Measurements from ENCODE around the gene CLSTN2. TPM values are rescaled to one million over a fixed set of nuclear protein-coding genes. Genes with fewer than 3 reads are reported as not detected.

The CLSTN2 gene
- total and polyA plus RNA-seq, 2 of the 4 experiments (the other 2 are of a cell fraction): under 0.01 to 0.07 TPM

DNA sequence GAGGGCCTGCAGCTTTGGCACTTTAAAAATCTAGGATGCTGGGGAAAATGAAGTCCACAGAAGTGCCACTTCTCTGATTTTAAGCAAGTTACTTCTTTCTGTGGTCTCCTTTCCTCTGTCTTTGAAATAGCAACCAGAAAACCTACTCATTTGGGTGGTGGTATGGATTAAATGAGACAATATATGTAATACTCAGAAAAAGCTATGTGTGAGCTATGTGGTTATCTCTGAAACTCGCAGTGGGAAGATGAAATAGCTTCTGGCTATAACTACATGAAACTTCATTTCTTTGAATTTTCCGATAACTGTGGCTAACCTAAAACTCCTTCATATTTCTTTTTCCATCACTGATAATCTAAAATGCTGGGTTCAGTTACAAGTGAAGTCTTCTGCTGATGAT, 368.9 kb downstream of the CLSTN2 start:
- H4K91ac ChIP-seq (ENCODE audit: insufficient read depth, low read depth, low read length): no peak overlapping the region
- H3K27ac ChIP-seq (ENCODE audit: insufficient read depth, low read length): no peak overlapping the region
- no peaks in the 10 kb centered on the region for H3K79me1 ChIP-seq (ENCODE audit: low read depth in 1 of 2, low read length in 2 of 2)
- H2AK9ac ChIP-seq (replicated peaks; ENCODE audit: low read depth, low read length, poor library complexity): no peak overlapping the region
- H2AFZ ChIP-seq (replicated peaks; ENCODE audit: low read length, poor library complexity): no peak overlapping the region
- CTCF ChIA-PET: no interaction called here
- H4K5ac ChIP-seq (ENCODE audit: low read depth, low read length): no peak overlapping the region
- no peaks in the 10 kb centered on the region for H3K9me1 ChIP-seq (ENCODE audit: insufficient read depth, low read length)
- H4K8ac ChIP-seq (ENCODE audit: low read depth in 2 of 2, low read length in 2 of 2): no peak overlapping the region
- no peak overlapping the region for H3K23ac ChIP-seq (ENCODE audit: low read depth, low read length)
- no peak overlapping the region for H2BK15ac ChIP-seq (ENCODE audit: low read depth, low read length)
- WGBS, 2 experiments (ENCODE audit: extremely low coverage in 2 of 2, insufficient read length in 1 of 2): no CpG with 5 or more reads among the region's 2 CpGs
- H3K9ac ChIP-seq (ENCODE audit: low read depth, low read length): no peak overlapping the region
- H3K4ac ChIP-seq (ENCODE audit: low read depth, low read length): no peak overlapping the region
- H3K36me3 ChIP-seq (ENCODE audit: control insufficient read depth, insufficient read depth, low read length): no peaks in the 10 kb centered on the region
- no peak overlapping the region for H2BK5ac ChIP-seq (ENCODE audit: low read depth, low read length, poor library complexity, severe bottlenecking)
- H4K20me1 ChIP-seq (ENCODE audit: insufficient read depth, low read length): no peaks in the 10 kb centered on the region
- no peaks in the 10 kb centered on the region for H3K4me1 ChIP-seq (ENCODE audit: control insufficient read depth, insufficient read depth, low read length)
- no peak for TF ChIP-seq MXI1 (IDR thresholded peaks at IDR 0.05; ENCODE audit: borderline replicate concordance, low read depth, low read length)
- no peak for TF ChIP-seq CEBPB (IDR thresholded peaks at IDR 0.05; ENCODE audit: low read depth, low read length)
- TF ChIP-seq, protein P1, sequence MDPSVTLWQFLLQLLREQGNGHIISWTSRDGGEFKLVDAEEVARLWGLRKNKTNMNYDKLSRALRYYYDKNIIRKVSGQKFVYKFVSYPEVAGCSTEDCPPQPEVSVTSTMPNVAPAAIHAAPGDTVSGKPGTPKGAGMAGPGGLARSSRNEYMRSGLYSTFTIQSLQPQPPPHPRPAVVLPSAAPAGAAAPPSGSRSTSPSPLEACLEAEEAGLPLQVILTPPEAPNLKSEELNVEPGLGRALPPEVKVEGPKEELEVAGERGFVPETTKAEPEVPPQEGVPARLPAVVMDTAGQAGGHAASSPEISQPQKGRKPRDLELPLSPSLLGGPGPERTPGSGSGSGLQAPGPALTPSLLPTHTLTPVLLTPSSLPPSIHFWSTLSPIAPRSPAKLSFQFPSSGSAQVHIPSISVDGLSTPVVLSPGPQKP (IDR thresholded peaks at IDR 0.05; ENCODE audit: borderline replicate concordance, low read depth, low read length): no peak
- no peak for TF ChIP-seq FOS (IDR thresholded peaks at IDR 0.05; ENCODE audit: low read depth, low read length)
- TF ChIP-seq RCOR1 (IDR thresholded peaks at IDR 0.05; ENCODE audit: insufficient replicate concordance, low read length): no peak
- TF ChIP-seq CHD1 (IDR thresholded peaks at IDR 0.05; ENCODE audit: low read depth, low read length): no peak
- no peak for TF ChIP-seq NFE2L2 (IDR thresholded peaks at IDR 0.05; ENCODE audit: low read depth, low read length)
- TF ChIP-seq, protein P2, sequence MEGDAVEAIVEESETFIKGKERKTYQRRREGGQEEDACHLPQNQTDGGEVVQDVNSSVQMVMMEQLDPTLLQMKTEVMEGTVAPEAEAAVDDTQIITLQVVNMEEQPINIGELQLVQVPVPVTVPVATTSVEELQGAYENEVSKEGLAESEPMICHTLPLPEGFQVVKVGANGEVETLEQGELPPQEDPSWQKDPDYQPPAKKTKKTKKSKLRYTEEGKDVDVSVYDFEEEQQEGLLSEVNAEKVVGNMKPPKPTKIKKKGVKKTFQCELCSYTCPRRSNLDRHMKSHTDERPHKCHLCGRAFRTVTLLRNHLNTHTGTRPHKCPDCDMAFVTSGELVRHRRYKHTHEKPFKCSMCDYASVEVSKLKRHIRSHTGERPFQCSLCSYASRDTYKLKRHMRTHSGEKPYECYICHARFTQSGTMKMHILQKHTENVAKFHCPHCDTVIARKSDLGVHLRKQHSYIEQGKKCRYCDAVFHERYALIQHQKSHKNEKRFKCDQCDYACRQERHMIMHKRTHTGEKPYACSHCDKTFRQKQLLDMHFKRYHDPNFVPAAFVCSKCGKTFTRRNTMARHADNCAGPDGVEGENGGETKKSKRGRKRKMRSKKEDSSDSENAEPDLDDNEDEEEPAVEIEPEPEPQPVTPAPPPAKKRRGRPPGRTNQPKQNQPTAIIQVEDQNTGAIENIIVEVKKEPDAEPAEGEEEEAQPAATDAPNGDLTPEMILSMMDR (conservative IDR thresholded peaks at IDR 0.05; ENCODE audit: low read depth, low read length): no peak
- TF ChIP-seq POLR2A (IDR thresholded peaks at IDR 0.05; ENCODE audit: low read depth, low read length): no peak
- H3K4me3 ChIP-seq (ENCODE audit: insufficient read depth, low read depth, low read length): no peak overlapping the region
- no peak overlapping the region for H3K56ac ChIP-seq (ENCODE audit: extremely low read depth, insufficient read depth, low read length)
- no peak for DNase-seq
- BruUV-seq (replicated peaks): no TSS peak
- H3K18ac ChIP-seq (ENCODE audit: low read depth, low read length): no peak overlapping the region
- in situ Hi-C loops (cut with MboI; ENCODE audit: low sequenced_read_pairs) (no loop called here), intact Hi-C loops (cut with micrococcal nuclease) (no loop called here), dilution Hi-C loops (cut with HindIII; ENCODE audit: low sequenced_read_pairs, unreplicated experiment) (no loop called here)
- no peak overlapping the region for H2BK20ac ChIP-seq (ENCODE audit: low read depth, low read length)
- H3K14ac ChIP-seq (replicated peaks; ENCODE audit: low read depth, low read length): no peak overlapping the region
- H2BK120ac ChIP-seq (ENCODE audit: low read depth, low read length): no peak overlapping the region
- no peak overlapping the region for H3K4me2 ChIP-seq (ENCODE audit: low read depth, low read length)
- no peak for ATAC-seq (ENCODE audit: low read depth)
- no peaks in the 10 kb centered on the region for H3K9me3 ChIP-seq (ENCODE audit: control insufficient read depth, insufficient read depth, low read length)
- POLR2A ChIA-PET (ENCODE audit: unreplicated experiment): no interaction called here
- H3K27me3 ChIP-seq (ENCODE audit: control insufficient read depth, insufficient read depth, low read length): no peaks in the 10 kb centered on the region
- no peak overlapping the region for H2AK5ac ChIP-seq (ENCODE audit: low read depth, low read length)

Measured in IMR-90 (cell line).